ENCODE data around the gene PDE4C. TPM values are rescaled to one million over a fixed set of nuclear protein-coding genes. Genes with fewer than 3 reads are reported as not detected.
A peak's percentile ranks its signal among the peaks of the same experiment; 100 is the strongest.

The PDE4C gene
- total and polyA plus RNA-seq, 2 experiments from 2014 or later: 1.1 to 8.3 TPM

DNA sequence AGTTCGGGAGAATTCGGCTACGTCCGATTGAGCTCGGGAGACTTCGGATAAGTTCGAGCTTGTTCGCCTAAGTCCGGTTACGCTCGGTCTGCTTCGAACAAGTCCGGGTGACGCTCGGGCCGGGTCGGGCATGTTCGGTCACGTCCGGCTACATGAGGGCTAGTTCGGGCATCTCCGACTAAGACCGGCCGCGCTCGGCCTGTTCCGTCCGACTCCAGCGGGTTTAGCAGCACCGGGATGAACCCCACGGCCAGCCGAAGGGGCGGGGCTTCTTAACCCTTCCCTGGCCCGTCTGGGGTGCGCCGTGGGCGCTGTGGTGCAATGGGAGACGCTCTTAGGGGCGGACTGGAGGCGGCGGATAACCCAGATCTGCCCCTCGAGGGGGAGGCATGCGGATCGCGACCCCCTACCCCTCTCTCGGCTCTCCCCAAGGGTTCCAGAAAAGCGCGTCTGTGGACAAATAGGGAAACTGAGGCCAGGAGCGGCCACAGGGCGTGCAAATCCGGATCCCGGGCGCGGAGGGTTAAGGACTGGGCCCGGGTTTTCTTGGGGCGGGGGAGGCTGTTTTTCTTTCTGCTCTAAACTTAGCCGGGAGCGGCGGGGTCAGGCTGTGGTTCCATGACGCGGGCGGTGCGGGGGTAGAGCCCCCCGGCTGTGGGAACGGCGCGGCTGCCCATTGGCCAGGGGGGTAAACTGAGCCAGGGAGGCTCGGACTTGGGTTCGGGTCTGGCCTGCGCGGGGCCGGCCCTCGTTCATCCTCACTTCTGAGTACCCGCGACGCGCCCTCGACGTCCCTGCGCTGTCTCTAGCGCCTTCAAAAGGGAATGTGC, 1.5 kb downstream of the PDE4C start:
- Histone ChIP-seq H3K4me3 (peak overlapping the region; percentile 32), H3K27ac (no peak overlapping the region), H3K9me3 (ENCODE audit: low read depth) (no peaks in the 10 kb centered on the region), H3K27me3 (no peaks in the 10 kb centered on the region), H3K36me3 (no peaks in the 10 kb centered on the region), H3K4me1 (ENCODE audit: low read depth) (no peaks in the 10 kb centered on the region)
- TF ChIP-seq, protein P1, sequence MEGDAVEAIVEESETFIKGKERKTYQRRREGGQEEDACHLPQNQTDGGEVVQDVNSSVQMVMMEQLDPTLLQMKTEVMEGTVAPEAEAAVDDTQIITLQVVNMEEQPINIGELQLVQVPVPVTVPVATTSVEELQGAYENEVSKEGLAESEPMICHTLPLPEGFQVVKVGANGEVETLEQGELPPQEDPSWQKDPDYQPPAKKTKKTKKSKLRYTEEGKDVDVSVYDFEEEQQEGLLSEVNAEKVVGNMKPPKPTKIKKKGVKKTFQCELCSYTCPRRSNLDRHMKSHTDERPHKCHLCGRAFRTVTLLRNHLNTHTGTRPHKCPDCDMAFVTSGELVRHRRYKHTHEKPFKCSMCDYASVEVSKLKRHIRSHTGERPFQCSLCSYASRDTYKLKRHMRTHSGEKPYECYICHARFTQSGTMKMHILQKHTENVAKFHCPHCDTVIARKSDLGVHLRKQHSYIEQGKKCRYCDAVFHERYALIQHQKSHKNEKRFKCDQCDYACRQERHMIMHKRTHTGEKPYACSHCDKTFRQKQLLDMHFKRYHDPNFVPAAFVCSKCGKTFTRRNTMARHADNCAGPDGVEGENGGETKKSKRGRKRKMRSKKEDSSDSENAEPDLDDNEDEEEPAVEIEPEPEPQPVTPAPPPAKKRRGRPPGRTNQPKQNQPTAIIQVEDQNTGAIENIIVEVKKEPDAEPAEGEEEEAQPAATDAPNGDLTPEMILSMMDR (IDR thresholded peaks at IDR 0.05; ENCODE audit: low read depth, low read length): no peak
- peak; percentile 99 to 100 for DNase-seq (ENCODE audit: low read depth in 1 of 2, low spot score in 1 of 2)

DNA sequence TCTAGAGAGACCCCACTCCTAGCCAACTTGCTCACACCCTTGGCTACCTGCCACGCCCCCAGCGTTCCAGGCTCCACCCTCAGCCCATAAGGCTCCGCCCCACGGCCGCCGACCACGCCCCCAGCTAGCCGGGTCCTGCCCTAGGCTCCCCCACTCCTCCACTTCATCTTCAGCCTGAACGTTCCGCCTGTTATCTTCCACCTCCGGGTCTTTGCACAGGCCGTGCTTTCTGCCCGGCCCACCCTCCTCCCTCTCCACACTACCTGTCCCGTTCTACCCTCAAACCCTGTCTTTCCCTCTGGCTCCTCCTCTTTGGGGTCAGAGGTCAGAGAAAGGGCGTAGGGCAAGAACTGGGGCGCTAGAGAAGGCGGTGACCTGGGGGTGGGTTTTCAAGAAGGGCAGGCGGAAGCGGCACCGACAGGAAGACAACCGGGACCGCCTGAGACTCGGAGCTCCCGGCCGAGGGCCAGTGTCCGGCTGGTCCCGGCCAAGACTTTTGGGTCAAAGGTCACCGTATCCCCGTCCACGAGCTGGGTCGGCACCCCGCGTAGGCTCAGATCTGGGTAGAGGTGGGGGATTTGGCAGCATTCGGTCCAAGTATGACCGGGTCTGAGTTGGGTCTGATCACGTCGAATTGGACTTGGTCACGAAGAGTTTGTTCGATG, 2.2 kb downstream of the PDE4C start:
- no peaks in the 10 kb centered on the region for H3K9me3 ChIP-seq (ENCODE audit: low read depth)
- no peak overlapping the region for H3K27ac ChIP-seq
- peak; percentile 54 to 70 for DNase-seq (ENCODE audit: low read depth in 1 of 2, low spot score in 1 of 2)
- no peaks in the 10 kb centered on the region for H3K4me1 ChIP-seq (ENCODE audit: low read depth)
- H3K27me3 ChIP-seq: no peaks in the 10 kb centered on the region
- TF ChIP-seq, protein P1 (IDR thresholded peaks at IDR 0.05; ENCODE audit: low read depth, low read length): no peak
- H3K4me3 ChIP-seq: peak overlapping the region; percentile 32
- no peaks in the 10 kb centered on the region for H3K36me3 ChIP-seq

DNA sequence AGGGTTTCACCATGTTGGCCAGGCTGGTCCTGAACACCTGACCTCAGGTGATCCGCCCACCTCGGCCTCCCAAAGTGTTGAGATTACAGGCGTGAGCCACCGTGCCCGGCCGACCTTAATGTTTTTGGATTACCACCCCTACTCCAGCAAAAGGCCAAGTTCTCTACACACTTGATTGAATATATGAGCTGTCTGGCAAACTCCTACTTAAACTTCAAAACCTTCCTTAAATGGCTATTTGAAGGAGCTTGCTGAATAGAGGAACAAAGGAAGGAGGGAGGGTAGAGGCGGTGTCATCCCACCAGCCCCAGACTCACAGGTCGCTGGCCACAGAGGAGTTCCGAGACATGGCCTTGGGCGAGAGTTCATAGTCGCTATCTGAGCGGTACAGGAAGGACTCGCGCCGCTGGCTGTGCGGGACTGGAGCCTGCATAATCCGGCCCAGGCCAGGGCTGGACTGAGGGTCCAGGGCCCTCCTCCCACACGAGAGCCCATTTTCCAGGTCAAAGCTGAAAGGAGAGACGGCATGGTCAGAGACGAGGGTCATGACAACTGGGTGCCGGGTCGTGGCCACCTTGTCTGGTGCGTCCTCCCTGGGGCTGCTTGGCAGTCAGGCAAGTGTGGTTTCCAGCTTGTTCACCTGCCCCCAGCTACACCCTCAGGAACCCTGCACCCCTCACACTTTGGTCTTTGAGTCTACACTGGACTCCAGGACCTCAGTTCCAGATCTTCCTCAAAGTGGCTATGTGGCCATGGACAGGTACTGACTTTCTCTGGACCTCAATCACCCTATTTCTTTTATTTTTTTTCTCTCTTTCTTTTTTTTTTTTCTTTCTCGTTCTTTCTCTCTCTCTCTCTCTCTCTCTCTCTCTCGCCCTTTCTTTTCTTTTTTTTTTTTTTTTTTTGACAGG, 4.2 kb downstream of the PDE4C start:
- TF ChIP-seq, protein P1 (IDR thresholded peaks at IDR 0.05; ENCODE audit: low read depth, low read length): no peak
- Histone ChIP-seq H3K36me3 (no peaks in the 10 kb centered on the region), H3K9me3 (ENCODE audit: low read depth) (no peaks in the 10 kb centered on the region), H3K4me3 (no peak overlapping the region), H3K27ac (no peak overlapping the region), H3K27me3 (no peaks in the 10 kb centered on the region), H3K4me1 (ENCODE audit: low read depth) (no peaks in the 10 kb centered on the region)
- no peak for DNase-seq (ENCODE audit: low read depth in 1 of 2, low spot score in 1 of 2)

DNA sequence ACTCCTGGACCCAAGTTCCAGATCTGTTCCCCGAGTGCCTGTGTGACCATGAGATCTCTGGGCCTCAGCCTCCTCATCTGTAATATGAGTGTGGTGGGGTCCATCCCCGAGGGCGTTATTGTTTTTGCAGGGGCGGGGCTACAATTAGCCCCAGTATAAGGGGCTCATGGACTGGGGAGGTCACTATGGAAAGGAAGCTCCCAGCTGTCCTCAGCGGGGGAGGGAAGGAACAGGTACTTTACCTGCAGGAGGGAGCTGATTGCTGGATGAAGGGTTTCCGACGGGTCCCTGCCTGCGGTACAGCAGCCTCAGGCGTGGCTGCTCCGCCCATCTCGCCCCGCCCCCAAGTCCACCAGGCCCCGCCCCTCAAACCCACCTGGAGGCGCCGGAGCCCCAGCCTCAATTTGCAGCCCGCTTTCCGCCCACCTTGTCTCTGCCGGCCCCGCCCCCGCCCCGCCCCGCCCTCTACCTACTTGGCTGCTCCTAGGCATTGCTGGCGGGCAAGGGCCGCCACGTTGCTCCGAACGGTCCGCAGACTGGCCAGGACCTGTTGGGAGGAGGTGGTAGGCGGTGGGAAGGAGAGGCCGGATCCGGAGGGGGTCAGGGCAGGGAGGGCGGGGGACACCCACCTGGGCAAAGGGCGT, 5.5 kb downstream of the PDE4C start:
- TF ChIP-seq, protein P1 (IDR thresholded peaks at IDR 0.05; ENCODE audit: low read depth, low read length): no peak
- Histone ChIP-seq H3K9me3 (ENCODE audit: low read depth) (no peaks in the 10 kb centered on the region), H3K27me3 (no peaks in the 10 kb centered on the region), H3K36me3 (no peaks in the 10 kb centered on the region), H3K4me1 (ENCODE audit: low read depth) (no peaks in the 10 kb centered on the region), H3K4me3 (no peak overlapping the region), H3K27ac (no peak overlapping the region)
- no peak for DNase-seq (ENCODE audit: low read depth in 1 of 2, low spot score in 1 of 2)

Measured in cardiac muscle cell (in vitro differentiated cells and primary cell).